GM23248 (cell line): ENCODE results near the gene TMEM130.

Source experiments
- EZH2 ChIP-seq: fragments of 200-600 bp; sonication (generic); IDR thresholded peaks from 2 replicates; pipeline ENCODE4 v1.6.1; 2018; ENCODE audit warnings: antibody characterized with exemption, mild to moderate bottlenecking; ENCODE audit not compliant: insufficient read depth, poor library complexity, severe bottlenecking
- EZH2phosphoT487 ChIP-seq: fragments of 200-600 bp; sonication (generic); IDR thresholded peaks from 2 replicates; pipeline ENCODE4 v1.6.1; 2018; ENCODE audit warnings: antibody characterized with exemption, moderate library complexity, mild to moderate bottlenecking, low read depth; ENCODE audit not compliant: insufficient read depth

- TF ChIP-seq EZH2phosphoT487, result no peak
- TF ChIP-seq EZH2, result no peak
Measured at GRCh38 chr7:98837630-98837972, 32.2 kb downstream of the TMEM130 start.
